Measurements from ENCODE around the gene DPY30.

GRCh38 chr2:32061430-32061829 is 21.8 kb upstream of the DPY30 start:
- no peak for TF ChIP-seq TAF1 (IDR thresholded peaks at IDR 0.05; ENCODE audit: borderline replicate concordance, insufficient read depth, low read length)
- TF ChIP-seq POLR2AphosphoS5 (IDR thresholded peaks at IDR 0.05; ENCODE audit: low read depth, low read length): no peak
